Gastrocnemius medialis (tissue), 4 donors: ENCODE results near the gene CUX1.

ENCODE experiments used
- POLR2A ChIP-seq, 2 donors: fragments of 450-650 bp; IDR thresholded peaks; one replicate each; pipeline ENCODE4 v1.6.1; 2017; ENCODE audit warnings: antibody characterized with exemption in 2 of 2, mild to moderate bottlenecking in 2 of 2, moderate library complexity in 2 of 2
- TF ChIP-seq, protein P1 (sequence below), 5 experiments: fragments of 450-650 bp in 3 of 5; fragments of 200-600 bp in 2 of 5; sonication (generic) in 2 of 5; IDR thresholded peaks in 4 of 5; conservative IDR thresholded peaks in 1 of 5; 1 replicate in 4 of 5; 2 replicates in 1 of 5; pipeline ENCODE4 v1.5.1; 2016 to 2019; ENCODE audit warnings: antibody characterized with exemption in 5 of 5, mild to moderate bottlenecking in 3 of 5, moderate library complexity in 3 of 5

DNA sequence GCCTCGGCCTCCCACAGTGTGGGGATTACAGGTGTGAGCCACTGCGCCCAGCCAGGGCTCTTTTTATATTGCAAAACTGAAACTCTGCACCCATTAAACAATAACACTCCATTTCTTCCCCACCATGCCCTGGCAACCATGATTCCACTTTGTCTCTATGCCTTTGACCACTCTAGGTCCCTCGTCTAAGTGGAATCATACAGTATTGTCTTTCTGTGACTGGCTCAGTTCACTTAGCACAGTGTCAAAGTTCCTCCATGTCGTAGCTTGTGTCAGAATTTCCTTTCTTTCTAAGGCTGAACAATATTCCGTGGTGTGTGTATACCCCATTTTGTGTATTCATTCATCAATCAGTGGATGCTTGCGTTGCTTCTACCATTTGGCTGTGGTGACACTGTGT, 46.2 kb downstream of the CUX1 start:
- TF ChIP-seq, protein P1, sequence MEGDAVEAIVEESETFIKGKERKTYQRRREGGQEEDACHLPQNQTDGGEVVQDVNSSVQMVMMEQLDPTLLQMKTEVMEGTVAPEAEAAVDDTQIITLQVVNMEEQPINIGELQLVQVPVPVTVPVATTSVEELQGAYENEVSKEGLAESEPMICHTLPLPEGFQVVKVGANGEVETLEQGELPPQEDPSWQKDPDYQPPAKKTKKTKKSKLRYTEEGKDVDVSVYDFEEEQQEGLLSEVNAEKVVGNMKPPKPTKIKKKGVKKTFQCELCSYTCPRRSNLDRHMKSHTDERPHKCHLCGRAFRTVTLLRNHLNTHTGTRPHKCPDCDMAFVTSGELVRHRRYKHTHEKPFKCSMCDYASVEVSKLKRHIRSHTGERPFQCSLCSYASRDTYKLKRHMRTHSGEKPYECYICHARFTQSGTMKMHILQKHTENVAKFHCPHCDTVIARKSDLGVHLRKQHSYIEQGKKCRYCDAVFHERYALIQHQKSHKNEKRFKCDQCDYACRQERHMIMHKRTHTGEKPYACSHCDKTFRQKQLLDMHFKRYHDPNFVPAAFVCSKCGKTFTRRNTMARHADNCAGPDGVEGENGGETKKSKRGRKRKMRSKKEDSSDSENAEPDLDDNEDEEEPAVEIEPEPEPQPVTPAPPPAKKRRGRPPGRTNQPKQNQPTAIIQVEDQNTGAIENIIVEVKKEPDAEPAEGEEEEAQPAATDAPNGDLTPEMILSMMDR (IDR thresholded peaks at IDR 0.05 in 4 of 5, conservative IDR thresholded peaks at IDR 0.05 in 1 of 5): no peak
- TF ChIP-seq POLR2A (IDR thresholded peaks at IDR 0.05): no peak
